Limb (tissue), 2 donors: ENCODE data around the gene C16orf87.

ENCODE experiments used
- DNase-seq, 2 donors: peaks; one replicate each; pipeline ENCODE4 v3.0.0-alpha.2; 2016; ENCODE audit errors: extremely low spot score in 2 of 2

Gene C16orf87

GRCh38 chr16:46843898-46844642 lies 13.1 kb upstream of the C16orf87 start:
- no peak for DNase-seq

- no peak for DNase-seq
Measured at GRCh38 chr16:46842192-46842895, 11.4 kb upstream of the C16orf87 start.

GRCh38 chr16:46839986-46840443 lies 9.0 kb upstream of the C16orf87 start:
- no peak for DNase-seq

GRCh38 chr16:46836534-46837530 lies 5.9 kb upstream of the C16orf87 start:
- no peak for DNase-seq

GRCh38 chr16:46833460-46833800 lies 2.5 kb upstream of the C16orf87 start:
- no peak for DNase-seq

GRCh38 chr16:46832757-46833459 lies 1.9 kb upstream of the C16orf87 start:
- no peak for DNase-seq

GRCh38 chr16:46830417-46830901 lies 521 bp downstream of the C16orf87 start:
- DNase-seq: peak in 1 of 2 donors; percentile 21

GRCh38 chr16:46828943-46829342 lies 2.0 kb downstream of the C16orf87 start:
- DNase-seq: no peak

GRCh38 chr16:46828292-46828691 lies 2.7 kb downstream of the C16orf87 start:
- no peak for DNase-seq

GRCh38 chr16:46826631-46827030 lies 4.3 kb downstream of the C16orf87 start:
- DNase-seq: no peak

GRCh38 chr16:46822270-46822669 lies 8.7 kb downstream of the C16orf87 start:
- DNase-seq: no peak

- DNase-seq: no peak
Measured at GRCh38 chr16:46817961-46818360, 13.0 kb downstream of the C16orf87 start.

- DNase-seq: no peak
Measured at GRCh38 chr16:46814790-46815189, 16.2 kb downstream of the C16orf87 start.

GRCh38 chr16:46813611-46814010 lies 17.4 kb downstream of the C16orf87 start:
- DNase-seq: no peak

GRCh38 chr16:46812781-46813540 lies 18.0 kb downstream of the C16orf87 start:
- no peak for DNase-seq

GRCh38 chr16:46811682-46812081 lies 19.3 kb downstream of the C16orf87 start:
- DNase-seq: no peak

GRCh38 chr16:46808997-46809396 lies 22.0 kb downstream of the C16orf87 start:
- no peak for DNase-seq

- no peak for DNase-seq
Measured at GRCh38 chr16:46807336-46807735, 23.6 kb downstream of the C16orf87 start.

GRCh38 chr16:46803373-46803772 lies 27.6 kb downstream of the C16orf87 start:
- DNase-seq: no peak

- peak in 1 of 2 donors; percentile 22 for DNase-seq
Measured at GRCh38 chr16:46801428-46802049, 29.4 kb downstream of the C16orf87 start.
